GM10847 (cell line): Measurements from ENCODE around the gene CPM.

ENCODE experiments used
- POLR2A ChIP-seq: IDR thresholded peaks from 2 replicates; pipeline ENCODE4 v1.6.1; 2011; ENCODE audit not compliant: insufficient read length; ENCODE audit errors: extremely low read depth

Gene CPM

DNA sequence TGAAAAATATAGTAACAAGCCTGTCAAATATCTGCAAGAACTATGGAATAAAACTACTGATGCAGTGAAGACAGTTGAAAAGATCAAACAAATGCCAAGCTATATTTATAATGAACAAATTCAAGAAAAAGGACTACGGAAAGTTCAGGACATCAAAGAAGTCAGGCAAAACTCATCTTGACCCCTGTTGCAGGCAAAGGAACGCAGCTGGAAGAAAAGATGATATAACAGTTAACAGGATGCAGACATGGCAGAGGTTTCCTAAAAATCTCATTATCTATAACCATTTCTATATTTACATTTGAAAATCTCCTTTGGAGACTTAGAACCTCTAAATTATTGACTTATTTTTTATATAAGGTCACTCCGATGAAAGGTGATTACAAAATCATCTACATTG is 90.8 kb downstream of the CPM start:
- TF ChIP-seq POLR2A, result no peak

DNA sequence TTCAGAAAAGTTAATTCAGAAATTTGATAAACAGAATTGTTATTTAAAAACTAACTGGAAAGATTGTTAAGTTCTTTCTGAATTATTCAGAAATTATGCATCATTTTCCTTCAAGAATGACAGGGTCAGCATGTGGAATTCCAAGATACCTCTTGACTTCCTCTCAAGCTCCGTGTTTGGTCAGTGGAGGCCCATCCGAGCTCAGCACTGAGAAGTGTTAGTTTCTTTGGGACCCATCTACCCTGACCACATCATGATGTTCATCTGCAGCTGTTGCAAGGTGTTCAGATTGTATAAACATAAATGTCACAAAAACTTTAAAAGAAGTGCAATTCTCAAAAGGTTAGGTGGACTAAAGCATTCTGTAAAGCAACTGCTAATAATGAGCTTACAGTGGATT is 91.3 kb downstream of the CPM start:
- no peak for TF ChIP-seq POLR2A

DNA sequence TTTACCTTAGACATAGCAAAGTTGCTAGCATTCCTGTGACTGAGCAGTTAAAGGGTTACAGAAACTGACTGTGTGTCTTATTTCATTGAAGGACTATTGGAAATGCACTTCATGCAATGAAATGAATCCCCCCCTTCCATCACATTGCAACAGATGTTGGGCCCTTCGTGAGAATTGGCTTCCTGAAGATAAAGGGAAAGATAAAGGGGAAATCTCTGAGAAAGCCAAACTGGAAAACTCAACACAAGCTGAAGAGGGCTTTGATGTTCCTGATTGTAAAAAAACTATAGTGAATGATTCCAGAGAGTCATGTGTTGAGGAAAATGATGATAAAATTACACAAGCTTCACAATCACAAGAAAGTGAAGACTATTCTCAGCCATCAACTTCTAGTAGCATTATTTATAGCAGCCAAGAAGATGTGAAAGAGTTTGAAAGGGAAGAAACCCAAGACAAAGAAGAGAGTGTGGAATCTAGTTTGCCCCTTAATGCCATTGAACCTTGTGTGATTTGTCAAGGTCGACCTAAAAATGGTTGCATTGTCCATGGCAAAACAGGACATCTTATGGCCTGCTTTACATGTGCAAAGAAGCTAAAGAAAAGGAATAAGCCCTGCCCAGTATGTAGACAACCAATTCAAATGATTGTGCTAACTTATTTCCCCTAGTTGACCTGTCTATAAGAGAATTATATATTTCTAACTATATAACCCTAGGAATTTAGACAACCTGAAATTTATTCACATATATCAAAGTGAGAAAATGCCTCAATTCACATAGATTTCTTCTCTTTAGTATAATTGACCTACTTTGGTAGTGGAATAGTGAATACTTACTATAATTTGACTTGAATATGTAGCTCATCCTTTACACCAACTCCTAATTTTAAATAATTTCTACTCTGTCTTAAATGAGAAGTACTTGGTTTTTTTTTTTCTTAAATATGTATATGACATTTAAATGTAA is 93.5 kb downstream of the CPM start:
- TF ChIP-seq POLR2A, result no peak

DNA sequence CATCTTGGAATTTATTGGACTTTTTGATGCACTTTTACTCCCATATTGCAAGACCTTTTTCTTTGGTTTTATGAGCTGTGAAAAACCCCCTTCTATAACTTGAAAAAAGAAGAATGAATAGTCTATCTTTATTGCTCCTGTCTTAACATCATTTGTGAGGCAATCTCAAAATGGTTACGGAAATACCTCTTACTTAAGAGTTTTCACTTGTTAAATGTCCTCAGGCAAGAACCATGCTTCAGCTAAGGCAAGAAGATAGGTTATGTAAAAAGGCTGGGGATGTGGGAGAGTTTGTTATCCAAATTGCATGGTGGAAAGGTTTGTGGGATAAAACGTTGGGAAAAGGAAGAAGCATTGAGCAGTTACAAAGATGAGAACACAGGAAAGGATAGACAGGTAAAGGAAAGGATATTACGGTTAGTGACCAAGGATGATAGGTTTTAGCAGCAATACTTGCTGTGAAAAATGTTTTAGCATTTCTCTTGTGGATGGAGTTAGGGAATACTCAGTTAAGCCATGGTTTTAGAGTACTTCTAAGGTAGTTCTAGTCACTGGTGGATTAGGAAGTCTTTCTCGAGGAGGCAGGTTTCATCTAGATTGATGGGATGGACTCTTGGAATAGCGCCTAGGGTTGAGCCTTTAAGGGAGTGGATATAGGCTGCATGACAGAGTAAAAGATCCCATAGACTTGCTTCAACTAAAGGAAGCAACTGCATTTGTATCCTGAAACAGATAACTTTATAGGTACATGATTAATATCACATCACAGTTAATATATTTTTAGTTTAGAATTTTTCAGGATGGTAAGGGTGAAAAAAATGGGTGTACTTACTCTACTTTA is 94.7 kb downstream of the CPM start:
- TF ChIP-seq POLR2A, result no peak

DNA sequence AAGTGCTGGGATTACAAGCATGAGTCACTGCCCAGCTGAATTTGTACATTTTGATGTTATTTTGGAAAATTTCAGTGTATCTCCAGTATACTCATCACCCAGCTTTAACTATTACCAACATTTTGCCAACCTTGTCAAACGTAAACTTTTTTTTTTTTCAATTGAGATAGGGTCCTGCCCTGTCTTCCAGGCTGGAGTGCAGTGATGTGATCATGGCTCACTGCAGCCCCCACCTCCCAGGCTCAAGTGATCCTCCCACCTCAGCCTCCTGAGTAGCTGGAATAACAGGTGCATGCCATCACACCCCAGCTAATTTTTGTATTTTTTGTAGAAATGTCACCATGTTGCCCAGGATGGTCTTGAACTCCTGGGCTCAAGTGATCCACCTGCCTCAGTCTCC is 95.8 kb downstream of the CPM start:
- no peak for TF ChIP-seq POLR2A

DNA sequence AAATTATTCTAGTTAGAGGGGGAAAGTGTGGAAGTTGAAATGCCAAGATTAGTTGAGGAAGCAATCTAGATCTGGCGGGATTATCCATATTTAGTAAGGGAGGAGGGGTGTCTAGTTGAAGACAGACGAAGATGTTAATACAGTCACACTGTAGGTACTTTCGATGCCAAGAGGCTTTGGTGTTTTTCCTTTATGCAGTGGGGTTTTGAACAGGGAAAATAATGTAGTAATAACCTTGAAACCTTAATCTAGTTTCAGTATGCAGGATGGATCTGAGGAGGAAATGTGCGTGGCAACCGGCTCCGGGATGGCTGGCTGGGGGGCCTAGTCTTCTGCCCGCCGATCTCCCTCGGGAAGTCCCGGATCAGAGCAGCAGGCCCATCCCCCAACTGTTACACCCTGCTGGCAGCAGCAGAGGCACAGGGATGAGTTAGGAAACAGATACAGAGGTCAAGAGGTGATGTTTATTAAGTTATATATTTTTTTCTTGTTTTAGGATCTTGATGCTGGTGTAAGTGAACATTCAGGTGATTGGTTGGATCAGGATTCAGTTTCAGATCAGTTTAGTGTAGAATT is 97.5 kb downstream of the CPM start:
- TF ChIP-seq POLR2A, result no peak

DNA sequence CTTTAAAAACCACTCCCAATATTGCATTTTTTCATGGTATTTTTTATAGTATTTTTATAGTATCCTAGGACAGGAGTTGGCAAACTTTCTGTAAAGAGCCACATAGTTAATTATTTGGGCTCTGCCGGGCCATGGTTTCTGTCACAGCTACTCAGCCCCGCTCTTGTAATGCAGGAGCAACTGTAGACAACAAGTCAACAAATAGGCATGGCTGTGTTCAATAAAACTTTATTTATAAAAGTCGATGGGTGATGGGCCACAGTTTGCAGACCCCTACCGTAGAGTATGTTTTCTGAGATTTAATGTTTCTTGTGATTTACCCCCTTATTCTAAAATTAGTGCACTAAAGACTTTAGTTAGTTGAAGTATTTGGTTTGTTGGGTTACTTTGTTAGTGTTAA is 99.5 kb downstream of the CPM start:
- TF ChIP-seq POLR2A, result no peak

DNA sequence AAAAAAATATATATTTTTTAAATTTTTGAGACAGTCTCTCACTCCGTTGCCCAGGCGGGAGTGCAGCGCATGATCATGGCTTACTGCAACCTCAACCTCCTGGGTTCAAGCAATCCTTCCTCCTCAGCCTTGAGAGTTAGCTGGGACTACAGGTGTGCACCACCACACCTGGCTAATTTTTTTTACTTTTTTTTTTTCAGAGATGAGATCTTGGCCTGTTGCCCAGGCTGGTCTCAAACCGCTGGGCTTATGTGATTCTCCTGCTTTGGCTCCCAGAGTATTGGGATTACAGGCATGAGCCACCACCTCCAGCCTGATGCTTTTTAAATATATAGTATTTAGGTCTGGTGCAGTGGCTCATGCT is 100.5 kb downstream of the CPM start:
- TF ChIP-seq POLR2A, result no peak

DNA sequence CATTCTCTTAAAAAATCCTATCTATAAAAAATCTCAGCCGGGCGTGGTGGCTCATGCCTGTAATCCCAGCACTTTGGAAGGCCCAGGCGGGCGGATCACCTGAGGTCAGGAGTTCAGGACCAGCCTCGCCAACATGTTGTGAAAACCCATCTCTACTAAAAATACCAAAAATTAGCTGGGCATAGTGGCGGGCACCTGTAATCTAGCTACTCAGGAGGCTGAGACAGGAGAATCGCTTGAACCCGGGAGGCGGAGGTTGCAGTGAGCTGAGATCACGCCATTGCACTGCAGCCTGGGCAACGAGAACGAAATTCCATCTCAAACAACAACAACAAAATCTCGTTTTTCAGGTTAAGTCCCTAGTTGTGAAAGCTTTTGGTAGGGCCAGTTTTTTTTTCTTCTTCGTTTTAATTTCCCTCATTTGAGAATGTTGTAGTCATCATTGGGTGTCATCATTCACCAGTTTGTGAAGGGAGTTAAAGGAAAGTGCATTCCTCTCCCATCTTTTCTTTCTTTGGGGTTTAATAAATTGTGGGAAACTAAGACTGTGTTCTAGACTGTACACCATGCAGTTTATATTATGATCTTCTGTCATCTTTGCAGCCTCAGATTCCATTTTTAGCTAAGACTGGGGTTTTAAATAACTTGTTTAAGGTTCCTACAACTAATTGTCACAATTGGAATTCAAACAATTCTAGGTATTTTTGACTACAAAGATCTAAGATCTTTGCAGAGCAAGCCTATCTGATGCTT is 101.0 kb downstream of the CPM start:
- TF ChIP-seq POLR2A, result no peak

DNA sequence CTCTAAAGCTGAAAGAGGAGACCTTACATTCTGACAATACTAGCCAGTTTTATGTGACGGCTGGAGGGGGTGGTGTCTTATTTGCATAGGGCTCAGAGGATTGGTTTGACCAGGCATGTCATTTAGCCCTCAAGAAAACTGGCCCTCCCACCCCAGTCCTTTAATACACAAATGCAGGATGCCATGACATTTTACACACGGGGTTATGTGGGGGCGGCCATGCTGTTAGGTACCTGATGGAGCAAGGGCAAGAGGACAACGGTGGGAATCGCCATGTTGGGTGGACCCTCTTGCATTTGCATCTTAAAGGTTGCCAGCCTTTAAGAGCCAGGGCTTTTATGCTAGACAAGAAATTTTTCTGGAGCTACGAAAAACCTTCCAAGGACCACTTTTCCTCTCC is 101.7 kb downstream of the CPM start:
- TF ChIP-seq POLR2A, result no peak

DNA sequence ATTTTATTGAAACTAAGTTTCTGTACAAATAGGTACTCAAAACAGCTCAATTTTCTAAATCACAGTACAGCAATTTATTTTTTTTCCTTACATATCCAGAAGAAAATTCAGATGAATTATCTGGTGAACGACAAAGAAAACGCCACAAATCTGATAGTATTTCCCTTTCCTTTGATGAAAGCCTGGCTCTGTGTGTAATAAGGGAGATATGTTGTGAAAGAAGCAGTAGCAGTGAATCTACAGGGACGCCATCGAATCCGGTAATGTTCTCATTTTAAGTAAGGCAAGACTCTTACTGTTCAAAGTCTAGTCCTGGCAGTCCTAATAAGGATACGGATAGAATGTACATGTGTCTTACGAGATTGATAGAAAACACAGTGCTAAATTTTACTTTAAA is 104.3 kb downstream of the CPM start:
- TF ChIP-seq POLR2A, result no peak

DNA sequence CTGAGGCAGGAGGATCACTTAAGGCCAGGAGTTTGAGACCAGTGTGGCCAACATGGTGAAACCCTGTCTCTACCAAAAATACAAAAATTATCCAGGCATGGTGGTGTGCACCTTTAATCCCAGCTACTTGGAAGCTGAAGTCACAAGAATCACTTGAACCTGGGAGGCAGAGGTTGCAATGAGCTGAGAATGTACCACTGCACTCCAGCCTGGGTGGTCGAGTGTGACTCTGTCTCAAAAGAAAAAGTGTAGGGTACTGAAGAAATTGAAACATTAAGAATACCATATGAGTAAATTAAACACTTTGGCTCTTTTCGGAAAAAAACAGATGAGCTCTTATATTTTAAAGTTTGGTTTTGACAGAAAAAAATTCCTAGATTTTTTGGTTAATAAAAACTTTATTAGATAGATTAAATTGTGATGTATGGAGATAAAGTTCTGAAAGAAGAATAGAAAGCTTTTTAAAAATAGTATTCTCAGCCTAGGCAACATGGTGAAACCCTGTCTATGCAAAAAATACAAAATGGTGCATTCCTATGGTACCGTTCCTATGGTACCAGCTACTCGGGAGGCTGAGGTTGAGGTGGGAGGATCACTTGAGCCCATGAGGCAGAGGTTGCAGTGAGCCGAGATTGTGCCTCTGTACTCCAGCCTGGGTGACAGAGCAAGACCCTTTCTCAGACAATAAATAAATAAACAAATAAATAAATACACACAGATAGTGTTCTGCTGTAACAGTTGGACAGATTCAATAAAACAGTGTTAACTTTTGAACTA is 104.9 kb downstream of the CPM start:
- no peak for TF ChIP-seq POLR2A

DNA sequence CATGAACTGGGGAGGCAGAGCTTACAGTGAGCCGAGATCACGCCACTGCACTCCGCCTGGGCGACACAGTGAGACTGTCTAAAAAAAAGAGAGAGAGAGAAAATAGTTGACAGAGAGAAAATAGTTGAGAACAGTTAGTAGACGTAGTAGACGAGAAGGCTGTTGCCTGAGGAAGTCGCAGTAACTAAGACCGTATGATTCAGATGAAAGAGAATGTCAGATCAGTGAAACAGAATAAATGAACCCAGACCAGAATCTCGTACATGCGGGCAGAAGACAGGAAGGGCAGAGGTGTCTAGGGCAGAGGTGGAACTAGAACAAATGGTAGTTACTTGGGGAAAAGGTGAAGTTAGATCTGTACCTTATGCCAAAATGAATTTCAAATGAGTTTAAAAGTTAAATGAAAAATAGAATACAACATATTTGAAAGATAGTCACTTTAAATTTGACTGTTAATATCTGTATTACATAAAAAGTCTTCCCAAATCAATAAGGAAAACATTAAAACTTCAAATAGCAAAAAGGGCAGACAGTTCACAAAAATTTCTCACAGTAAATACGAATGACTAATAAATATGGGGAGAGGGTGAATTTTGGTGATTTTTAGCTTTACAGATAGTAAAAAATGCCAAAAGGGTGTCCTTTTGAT is 107.3 kb downstream of the CPM start:
- TF ChIP-seq POLR2A, result no peak
